ENCODE measurements around the gene KCND2.
"Not testable (repeated sequence)": the region's sequence is repeated elsewhere in the genome, so short reads cannot be mapped to it uniquely, and the experiment has no call there.

Gene KCND2

DNA sequence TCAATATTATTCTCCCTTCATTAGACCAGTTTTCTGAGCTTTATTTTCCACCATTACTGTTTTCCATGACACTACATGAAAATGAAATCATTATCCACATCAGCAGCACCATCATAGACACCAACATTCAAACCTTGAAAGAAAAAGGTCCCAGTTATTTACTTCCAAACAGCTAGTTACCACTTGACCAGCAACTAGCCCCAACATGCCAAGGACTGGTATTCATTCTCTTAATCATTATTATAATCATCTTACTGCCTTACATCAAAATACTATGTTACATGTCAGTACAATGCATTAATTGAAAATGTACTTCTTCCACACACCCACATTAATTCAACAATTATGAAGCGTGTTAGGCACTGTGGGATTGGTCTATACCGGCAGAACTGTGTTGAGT lies 385.5 kb downstream of the KCND2 start:
- DNase-seq (ENCODE audit: low read depth), result no peak
- no peak overlapping the region for H3K4me3 ChIP-seq (ENCODE audit: low read depth, low read length)

DNA sequence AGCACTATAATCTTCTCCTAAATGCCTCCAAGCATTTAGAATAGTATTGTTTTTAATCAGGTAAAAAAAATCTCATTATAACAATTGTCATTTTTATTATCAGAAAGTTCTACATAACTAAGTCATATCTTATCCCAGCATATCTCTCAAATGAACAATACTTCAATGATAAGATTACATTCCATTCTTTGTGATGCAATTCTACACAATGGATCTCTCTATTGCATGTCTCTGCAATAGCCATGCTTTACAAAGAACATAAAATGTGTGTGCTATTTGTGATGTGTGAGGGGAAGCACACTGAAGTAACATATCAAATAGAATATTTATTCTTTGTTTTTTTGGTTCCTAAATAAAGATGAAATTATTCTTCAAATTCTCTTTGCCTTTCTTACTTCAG lies 389.3 kb downstream of the KCND2 start:
- H3K4me3 ChIP-seq (ENCODE audit: low read depth, low read length), result no peak overlapping the region
- DNase-seq (ENCODE audit: low read depth), result no peak

DNA sequence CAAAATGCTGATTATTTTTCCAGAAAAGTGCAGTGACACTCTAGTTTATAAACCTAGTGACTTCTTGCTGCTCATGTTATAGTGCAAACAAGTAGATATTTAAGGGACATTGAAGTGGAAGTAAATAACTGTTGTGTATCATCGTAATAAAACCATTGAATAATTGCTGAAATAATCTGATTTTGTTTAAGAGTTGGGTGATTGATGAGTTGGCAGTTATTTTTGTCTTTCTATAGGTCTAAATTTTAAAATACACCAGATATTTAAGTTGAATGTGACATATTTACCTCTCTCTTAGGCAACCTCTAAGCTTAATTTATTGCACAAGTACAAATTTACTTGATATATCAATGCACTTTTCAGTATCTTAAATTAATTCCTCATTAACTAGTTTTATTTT lies 392.1 kb downstream of the KCND2 start:
- H3K4me3 ChIP-seq (ENCODE audit: low read depth, low read length), result no peak overlapping the region
- DNase-seq (ENCODE audit: low read depth), result no peak

DNA sequence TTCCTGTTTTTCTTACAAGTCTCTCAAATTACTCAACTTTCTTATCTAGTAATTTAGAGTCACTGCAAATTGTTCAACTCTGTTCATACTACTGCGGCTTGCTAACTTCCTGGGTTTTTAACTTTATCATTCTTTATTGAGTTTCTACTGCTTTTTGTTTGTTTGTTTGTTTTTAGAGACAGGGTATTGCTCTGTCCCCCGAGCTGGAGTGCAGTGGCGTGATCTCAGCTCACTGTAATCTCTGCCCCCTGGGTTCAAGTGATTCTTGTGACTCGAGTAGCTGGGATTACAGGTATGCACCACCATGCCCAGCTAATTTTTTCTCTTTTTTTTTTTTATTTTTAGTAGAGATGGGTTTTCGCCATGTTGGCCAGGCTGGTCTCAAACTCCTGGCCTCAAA lies 402.1 kb downstream of the KCND2 start:
- no peak overlapping the region for H3K4me3 ChIP-seq (ENCODE audit: low read depth, low read length)
- DNase-seq (ENCODE audit: low read depth), result no peak

DNA sequence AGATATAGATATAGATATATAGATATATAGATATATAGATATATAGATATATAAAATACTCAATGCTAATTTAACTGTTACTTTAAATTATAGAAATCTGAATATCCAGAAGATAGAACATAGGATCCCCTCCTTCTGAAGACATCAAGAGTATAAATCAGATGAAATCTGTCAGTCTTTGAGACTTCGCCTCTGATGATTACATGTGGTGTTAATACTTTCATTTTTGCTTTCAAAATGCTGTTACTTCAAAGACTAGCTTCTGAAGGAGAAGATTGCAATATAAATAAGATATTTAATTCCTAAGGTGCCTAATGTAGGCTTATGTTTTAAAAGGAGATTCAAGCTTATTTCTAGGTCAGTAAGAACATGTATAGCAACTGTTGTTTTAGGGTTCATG lies 404.6 kb downstream of the KCND2 start:
- DNase-seq (ENCODE audit: low read depth), result no peak
- no peak overlapping the region for H3K4me3 ChIP-seq (ENCODE audit: low read depth, low read length)

DNA sequence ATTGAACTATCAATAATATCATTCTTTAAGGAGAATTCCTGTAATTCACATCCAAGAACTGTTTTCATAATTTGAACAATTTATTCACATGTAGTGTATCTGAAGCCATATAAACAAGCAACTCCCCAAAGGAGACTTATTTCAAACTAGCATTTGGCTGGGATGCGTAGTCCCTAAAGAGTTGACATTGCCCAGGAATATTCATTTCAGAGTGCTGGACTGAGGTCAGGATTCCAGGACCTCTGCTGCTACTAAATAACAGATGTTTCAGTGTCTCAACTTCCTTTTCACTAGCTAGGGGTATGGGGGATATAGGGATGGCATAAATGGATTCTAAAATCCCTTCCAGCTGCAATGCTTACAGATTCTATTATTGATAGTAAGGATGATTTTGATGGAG lies 408.0 kb downstream of the KCND2 start:
- DNase-seq (ENCODE audit: low read depth), result no peak
- no peak overlapping the region for H3K4me3 ChIP-seq (ENCODE audit: low read depth, low read length)

DNA sequence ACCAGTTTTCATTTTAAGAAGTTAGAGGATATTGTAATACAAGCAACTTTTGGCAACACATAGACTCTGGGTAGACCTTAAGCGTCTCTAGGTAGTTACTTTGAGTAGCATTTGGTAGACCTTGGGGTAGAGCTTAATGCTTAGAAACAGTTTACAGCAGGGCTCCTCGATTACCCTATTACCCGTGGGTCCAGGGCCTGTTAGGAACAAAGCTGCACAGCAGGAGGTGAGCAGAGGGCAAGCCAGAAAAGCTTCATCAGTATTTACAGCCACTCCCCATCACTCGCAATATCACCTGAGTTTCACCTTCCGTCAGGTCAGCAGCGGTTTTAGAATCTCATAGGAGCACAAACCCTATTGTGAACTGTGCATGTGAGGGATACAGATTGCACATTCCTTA lies 411.5 kb downstream of the KCND2 start:
- DNase-seq (ENCODE audit: low read depth), result no peak
- no peak overlapping the region for H3K4me3 ChIP-seq (ENCODE audit: low read depth, low read length)

DNA sequence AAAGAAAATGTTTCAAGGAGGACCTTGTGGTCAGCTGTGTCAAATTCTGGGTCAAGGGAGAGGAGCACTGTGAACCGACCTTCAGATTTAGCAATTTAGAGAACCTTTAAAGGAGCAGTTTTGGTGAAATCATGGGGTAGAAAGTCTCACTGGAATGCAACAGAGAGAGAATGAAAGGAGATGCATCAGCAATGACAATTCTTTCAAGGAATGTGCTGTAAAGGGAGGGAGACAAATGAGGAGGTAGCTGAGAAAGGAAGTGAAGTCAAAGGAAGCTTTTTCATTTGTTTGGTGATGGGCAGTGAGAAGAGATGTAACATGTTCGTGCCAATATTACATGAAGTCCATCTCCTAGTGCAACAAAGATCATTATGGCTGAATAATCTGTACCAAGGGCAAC lies 418.9 kb downstream of the KCND2 start:
- no peak overlapping the region for H3K4me3 ChIP-seq (ENCODE audit: low read depth, low read length)
- DNase-seq (ENCODE audit: low read depth), result no peak

DNA sequence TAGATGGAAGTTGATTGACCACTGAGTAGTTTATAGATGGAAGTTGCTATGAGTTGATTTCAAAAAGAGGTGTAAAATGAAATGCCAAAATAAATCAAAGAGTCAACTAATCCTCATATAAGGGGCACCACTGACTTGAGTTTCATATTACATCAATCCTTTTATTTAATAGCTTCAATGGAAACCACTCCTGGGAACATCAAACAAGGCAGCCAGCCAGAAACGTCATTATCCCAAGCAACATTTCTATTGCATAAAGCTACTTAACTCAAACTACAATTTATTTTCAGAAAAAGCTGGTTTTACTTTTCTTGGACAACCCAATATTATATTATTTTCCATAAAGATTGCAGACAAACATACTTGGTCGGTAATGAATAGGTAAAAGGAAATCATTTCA lies 422.9 kb downstream of the KCND2 start:
- DNase-seq (ENCODE audit: low read depth), result no peak
- no peak overlapping the region for H3K4me3 ChIP-seq (ENCODE audit: low read depth, low read length)

DNA sequence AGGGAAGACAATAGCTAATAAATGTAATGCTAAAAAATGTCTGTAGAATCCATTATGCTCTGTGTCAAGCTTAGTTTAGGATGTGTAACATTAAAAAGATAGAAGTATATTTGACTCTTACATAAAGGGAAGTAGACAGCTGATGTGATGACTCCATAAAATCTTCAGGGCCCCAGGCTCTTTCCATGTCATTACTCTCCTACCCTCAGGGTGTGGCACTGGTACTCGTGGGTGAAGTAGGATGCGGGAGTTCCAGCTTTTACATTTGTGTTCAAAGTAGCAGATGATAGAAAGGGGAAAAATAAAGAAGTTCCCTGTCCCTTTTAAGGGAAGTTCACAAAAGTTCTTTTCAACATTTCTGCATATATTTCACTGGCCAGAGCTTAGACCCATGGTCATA lies 427.8 kb downstream of the KCND2 start:
- H3K4me3 ChIP-seq (ENCODE audit: low read depth, low read length), result no peak overlapping the region
- DNase-seq (ENCODE audit: low read depth), result no peak

DNA sequence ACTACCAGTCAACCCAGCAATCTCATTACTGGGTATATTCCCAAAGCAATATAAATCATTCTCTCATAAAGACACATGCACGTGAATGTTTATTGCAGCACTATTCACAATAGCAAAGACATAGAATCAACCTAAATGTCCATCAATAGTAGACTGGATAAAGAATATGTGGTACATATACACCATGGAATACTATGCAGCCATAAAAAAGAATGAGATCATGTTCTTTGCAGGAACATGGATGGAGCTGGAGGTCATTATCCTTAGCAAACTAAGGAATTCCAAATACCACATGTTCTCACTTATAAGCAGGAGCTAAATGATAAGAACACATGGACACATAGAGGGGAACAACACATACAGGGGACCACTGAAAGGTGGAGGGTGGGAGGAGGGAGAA lies 429.4 kb downstream of the KCND2 start:
- H3K4me3 ChIP-seq (ENCODE audit: low read depth, low read length); DNase-seq (ENCODE audit: low read depth): not testable (repeated sequence)

DNA sequence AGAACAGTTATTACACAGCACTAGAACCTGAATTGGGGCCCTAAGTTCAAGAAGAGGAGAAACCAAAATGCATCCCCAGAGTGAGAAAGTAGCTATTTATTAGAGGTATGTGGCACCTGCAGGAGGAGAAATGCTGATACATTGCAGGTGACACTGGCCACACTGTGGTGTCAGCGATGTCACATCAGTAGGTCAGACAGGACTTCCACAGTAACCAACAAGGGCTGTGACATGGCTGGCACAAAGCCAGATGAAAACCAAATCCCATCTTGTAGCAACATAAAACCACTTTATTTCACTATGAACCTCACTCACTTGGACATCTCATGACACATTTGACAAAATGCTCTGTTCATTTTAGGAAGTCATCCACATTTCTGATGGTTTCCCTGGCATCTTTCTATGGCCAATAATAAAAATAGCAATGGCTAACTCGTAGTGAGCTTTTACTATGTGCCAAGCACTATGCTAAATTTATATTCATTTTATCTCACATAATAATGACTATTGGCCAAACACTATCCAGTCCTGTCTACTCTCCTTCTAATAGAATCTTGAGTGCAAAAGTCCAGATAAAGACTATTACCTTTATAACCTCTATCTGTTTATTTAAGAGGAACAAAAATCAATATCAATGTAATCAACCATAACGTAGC lies 430.7 kb downstream of the KCND2 start:
- H3K4me3 ChIP-seq (ENCODE audit: low read depth, low read length), result no peak overlapping the region
- DNase-seq (ENCODE audit: low read depth), result no peak

DNA sequence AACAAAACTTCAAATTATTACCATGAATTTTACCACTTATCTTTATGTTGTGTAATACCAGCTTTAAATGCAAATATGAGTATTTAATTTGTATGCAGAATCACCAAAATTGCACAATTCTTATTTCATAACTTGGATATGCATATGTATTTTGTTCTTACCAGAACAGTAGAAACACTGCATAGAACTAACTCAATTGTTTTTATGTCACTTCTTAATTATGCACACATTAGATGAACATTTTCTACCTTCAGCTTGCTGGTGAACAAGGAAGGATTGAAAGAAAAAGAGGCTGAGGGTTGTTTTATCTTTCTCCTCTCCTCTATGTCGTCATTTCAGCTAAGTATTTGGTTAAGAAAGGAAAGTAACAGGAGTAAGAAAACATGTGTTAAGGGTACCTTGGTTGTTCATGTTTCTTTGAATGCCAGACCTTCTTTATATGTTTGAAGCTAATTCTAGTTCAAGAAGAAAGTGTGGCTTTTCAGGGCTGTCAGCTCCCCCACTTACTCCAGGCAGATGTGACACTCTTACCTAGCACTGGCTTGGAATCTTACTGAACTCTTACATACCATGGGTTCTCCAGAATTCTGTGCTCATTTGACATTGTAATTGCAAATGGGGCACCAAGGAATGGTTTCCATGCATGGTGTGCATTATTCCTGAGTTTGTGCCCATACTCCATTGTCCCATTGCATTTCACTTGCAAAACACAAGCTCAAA lies 436.4 kb downstream of the KCND2 start:
- DNase-seq (ENCODE audit: low read depth), result no peak
- H3K4me3 ChIP-seq (ENCODE audit: low read depth, low read length), result no peak overlapping the region

DNA sequence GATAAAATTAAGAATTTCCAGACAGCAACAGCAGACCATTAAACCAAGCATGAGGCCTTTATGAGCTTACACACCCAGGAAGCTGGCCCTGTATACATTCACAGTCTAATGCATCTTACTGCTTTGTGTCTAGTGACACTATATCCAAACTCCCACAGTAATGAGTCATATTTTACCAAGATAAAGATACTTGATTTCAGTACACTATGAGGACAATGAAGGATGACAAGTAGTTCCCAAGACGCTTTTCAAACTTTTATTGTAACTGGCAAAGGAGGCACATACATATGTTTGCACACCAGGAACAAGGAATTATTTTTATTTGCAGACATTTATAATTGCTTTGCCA lies 437.0 kb downstream of the KCND2 start:
- H3K4me3 ChIP-seq (ENCODE audit: low read depth, low read length), result no peak overlapping the region

DNA sequence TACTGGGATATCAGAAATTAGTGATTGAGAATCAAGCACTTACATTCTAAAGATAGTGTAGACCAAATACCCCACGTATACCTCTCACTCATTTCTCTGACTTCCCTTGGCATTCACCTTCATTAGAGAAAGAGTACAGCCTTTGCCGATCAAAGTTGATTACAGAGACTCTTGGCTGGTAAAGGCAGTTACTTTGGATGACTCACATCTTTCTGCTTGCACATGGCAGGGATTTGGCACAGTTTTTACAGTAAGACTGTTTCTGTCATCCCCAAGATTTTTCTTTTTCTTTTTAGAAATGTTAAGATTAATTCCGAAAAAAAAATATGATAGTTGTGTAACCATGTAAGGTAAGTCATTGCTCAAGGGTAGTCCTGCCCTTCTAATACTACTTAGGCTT lies 442.0 kb downstream of the KCND2 start:
- no peak for DNase-seq (ENCODE audit: low read depth)
- no peak overlapping the region for H3K4me3 ChIP-seq (ENCODE audit: low read depth, low read length)

More for the DNA sequence above, 437.0 kb downstream of the KCND2 start:
- DNase-seq (ENCODE audit: low read depth), result no peak

DNA sequence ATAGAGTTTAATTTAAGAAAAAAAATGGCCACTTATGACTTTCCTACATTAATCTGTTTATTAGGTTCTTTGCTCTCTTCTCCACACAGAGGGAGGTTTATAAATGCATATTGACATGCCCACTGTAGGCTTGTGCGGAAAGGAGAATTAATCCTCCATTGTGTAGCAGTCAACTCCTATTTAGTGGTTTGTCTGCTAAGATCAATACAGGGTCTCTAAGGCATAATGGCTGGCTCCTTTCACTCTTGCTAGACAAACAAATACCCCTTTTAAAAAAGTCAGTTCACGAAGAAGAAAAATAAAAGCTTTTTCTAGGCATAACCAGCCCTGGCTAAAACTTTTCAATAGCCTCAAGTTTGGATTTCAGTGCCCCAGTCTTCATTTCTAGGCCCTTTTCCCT lies 443.3 kb downstream of the KCND2 start:
- no peak for DNase-seq (ENCODE audit: low read depth)
- no peak overlapping the region for H3K4me3 ChIP-seq (ENCODE audit: low read depth, low read length)

DNA sequence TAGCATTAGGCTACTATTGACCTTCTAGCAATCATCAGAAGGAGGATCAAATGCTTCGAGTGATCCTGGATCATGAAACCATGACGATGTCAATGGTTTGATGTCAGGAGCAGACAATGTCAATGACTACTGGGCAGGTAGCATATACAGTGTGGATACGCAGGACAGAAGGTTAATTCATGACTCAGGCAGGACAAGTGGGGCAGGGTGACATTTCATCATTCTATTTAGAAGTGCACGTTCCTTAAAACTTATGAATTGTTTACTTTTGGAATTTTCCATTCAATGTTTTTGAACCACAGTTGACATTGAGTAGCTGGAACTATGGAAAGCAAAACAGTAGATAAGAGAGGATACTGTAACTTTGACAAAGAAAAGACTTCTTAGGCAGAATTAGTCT lies 444.2 kb downstream of the KCND2 start:
- no peak for DNase-seq (ENCODE audit: low read depth)
- no peak overlapping the region for H3K4me3 ChIP-seq (ENCODE audit: low read depth, low read length)

DNA sequence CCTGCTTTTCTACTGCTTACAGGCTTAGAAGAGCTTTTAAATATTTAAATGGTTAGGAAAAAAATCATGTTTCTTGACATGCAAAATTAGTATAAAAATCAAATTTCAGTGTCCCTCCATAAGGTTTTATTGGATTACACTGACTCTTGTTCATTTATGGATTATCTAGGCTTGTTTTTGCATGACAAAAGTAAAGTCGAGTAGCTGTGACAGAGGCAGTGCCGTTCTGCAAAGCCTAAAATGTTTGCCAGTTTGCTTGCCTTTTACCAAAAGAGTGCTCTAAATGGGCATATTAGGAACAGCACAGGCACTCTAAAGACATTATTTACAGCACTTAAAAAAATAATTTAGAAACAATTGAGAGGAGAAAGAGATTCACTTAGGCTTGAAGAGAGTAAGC lies 445.4 kb downstream of the KCND2 start:
- DNase-seq (ENCODE audit: low read depth), result no peak
- no peak overlapping the region for H3K4me3 ChIP-seq (ENCODE audit: low read depth, low read length)

DNA sequence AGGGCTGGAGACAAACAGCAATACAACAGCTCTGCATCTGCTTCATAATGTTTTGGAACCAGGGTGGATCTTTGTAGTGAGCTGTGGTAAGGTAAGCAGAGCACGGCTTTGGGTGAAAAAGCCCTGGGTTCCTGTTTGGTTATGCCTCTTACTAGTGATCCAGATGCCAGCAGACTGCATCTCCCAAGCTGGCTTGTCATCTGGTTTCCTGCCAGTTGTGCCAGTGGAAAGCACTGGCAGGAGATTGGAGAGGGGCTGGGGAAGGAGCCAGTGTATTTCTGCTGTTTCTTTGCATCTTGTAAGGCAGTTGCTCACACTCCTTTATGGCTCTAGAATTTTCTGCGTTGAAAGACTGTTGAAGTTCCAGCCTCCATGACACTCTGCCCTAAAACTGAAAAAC lies 447.3 kb downstream of the KCND2 start:
- H3K4me3 ChIP-seq (ENCODE audit: low read depth, low read length), result no peak overlapping the region
- DNase-seq (ENCODE audit: low read depth), result no peak

DNA sequence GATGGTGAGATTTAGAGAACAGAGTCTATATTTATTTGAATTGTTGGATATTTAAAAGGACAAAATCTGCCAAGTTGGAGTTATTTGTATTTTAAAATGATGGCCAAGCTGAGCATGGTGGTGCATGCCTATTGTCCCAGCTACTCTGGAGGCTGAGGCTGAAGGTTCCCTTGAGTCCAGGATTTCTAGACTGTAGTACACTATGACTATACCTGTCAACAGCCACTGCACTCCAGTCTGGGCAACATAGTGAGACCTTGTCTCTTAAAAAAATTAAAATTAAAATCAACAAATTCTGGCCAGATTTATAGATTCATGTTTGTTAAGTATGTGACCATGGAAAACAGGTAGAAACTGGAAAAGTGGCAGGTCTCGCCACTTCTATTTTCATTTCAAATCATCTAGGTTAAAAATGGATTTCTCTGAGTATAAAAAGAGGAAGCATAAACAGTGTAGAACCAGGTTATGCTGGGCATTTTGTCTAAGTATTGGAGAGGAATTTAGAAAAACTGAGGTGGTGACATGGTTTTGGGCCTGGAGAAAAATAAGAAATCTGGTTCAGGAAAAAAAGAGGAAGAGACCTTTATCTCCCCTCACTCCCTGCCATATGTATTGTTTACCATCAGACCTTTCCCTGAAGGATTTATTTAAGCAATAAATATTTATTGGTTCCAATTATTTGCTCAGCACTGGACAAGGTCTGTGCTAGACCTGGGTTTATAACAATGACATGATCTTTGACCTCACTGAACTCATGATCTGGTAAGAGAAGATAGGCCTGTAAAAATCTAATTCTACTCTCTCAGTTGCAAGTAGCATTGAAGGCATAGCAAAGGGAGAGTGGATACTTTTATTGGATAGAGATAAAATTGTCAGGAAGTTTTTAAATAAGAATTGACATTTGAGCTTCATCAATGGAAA lies 450.8 kb downstream of the KCND2 start:
- no peak overlapping the region for H3K4me3 ChIP-seq (ENCODE audit: low read depth, low read length)
- no peak for DNase-seq (ENCODE audit: low read depth)

DNA sequence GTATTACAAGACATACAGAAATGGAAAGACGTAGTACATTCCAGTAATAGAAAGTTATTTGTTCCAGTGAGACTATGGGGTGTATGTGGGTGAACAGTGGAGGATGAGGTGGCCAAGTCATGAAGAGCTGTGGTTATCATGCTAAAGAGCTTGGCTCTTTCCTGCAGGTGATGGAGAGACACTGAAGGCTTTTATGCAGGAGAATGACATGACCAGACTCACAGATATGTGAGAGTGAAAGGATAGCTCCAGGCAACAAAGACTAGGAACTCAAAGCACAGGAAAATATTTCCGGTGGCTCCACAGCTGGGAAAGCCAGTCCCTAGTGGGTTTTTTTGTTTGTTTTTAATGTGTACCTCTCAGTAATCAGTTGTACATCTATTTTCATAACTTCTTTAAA lies 451.5 kb downstream of the KCND2 start:
- H3K4me3 ChIP-seq (ENCODE audit: low read depth, low read length), result no peak overlapping the region
- no peak for DNase-seq (ENCODE audit: low read depth)
